Esophagus muscularis mucosa (tissue), 4 donors: ENCODE measurements around the gene MRPS23. TPM values are rescaled to one million over a fixed set of nuclear protein-coding genes. Genes with fewer than 3 reads are reported as not detected.

ENCODE experiments used
- DNase-seq: peaks from one replicate; pipeline ENCODE4 v3.0.0-alpha.2; 2017; ENCODE audit errors: extremely low spot score
- H3K27ac ChIP-seq, 4 donors: fragments of 200-600 bp; sonication (generic); replicated peaks in 1 of 4; 1 replicate in 3 of 4; 2 replicates in 1 of 4; pipeline ENCODE4 v1.5.1; 2016 to 2019; ENCODE audit warnings: mild to moderate bottlenecking in 1 of 4
- H3K27me3 ChIP-seq, 4 donors: fragments of 200-600 bp; sonication (generic); one replicate each; pipeline versions ENCODE4 v1.5.1 to v1.6.0; 2016 to 2019
- H3K36me3 ChIP-seq, 4 donors: fragments of 200-600 bp; sonication (generic); one replicate each; pipeline ENCODE4 v1.5.1; 2016 to 2019
- H3K4me1 ChIP-seq, 4 donors: fragments of 200-600 bp; sonication (generic); one replicate each; pipeline ENCODE4 v1.5.1; 2016 to 2019
- H3K4me3 ChIP-seq, 4 donors: fragments of 200-600 bp; sonication (generic); 1 replicate in 2 of 4; 2 replicates in 2 of 4; pipeline ENCODE4 v1.5.1; 2016 to 2019; ENCODE audit warnings: mild to moderate bottlenecking in 4 of 4, moderate library complexity in 1 of 4
- H3K9me3 ChIP-seq, 4 donors: fragments of 200-600 bp; sonication (generic); 1 replicate in 3 of 4; 2 replicates in 1 of 4; pipeline ENCODE4 v1.5.1; 2016 to 2019
- CTCF ChIP-seq, 3 experiments: fragments of 200-600 bp in 2 of 3; fragments of 450-650 bp in 1 of 3; sonication (generic) in 2 of 3; IDR thresholded peaks; one replicate each; pipeline ENCODE4 v1.5.1; 2017 to 2019; ENCODE audit warnings: antibody characterized with exemption in 3 of 3, mild to moderate bottlenecking in 2 of 3, moderate library complexity in 1 of 3
- EP300 ChIP-seq: sonication (generic); formaldehyde crosslinking; IDR thresholded peaks from one replicate; pipeline ENCODE4 v1.6.1; 2017; ENCODE audit warnings: antibody characterized with exemption
- POLR2A ChIP-seq: fragments of 450-650 bp; IDR thresholded peaks from one replicate; pipeline ENCODE4 v1.6.1; 2017; ENCODE audit warnings: antibody characterized with exemption, moderate library complexity, mild to moderate bottlenecking, low read depth
- POLR2AphosphoS5 ChIP-seq, 2 donors: sonication (generic); formaldehyde crosslinking; IDR thresholded peaks; one replicate each; pipeline ENCODE4 v1.6.1; 2017; ENCODE audit warnings: antibody characterized with exemption in 2 of 2
- WGBS: methylation state at CpG from one replicate; pipeline ENCODE4 v1.1.5; 2018; 5-methylcytosine and 5-hydroxymethylcytosine counted together
- intact Hi-C: fragments of 100-400 bp; cut with DNase I; formaldehyde crosslinking; loops from one replicate; pipeline ENCODE4 v1.15.1; 2023
- total RNA-seq, 4 donors: library from RNA; depleted of rRNA; stranded (reverse); fragments of >200 nt; gene quantifications; one replicate each; pipeline versions ENCODE4 v1.1.0 to v1.2.1, GENCODE V29; 2016

MRPS23 gene
- total RNA-seq, 4 donors from 2014 or later, result 11.6 to 22.2 (median 16.9) TPM

- Histone ChIP-seq H3K9me3 (no peaks in the 10 kb centered on the region), H3K36me3 (peaks cover 19 to 65% (median 38%) of the 10 kb centered on the region in 4 donors), H3K4me1 (peaks cover 17 to 41% (median 27%) of the 10 kb centered on the region in 4 donors), H3K4me3 (no peak overlapping the region), H3K27me3 (no peaks in the 10 kb centered on the region), H3K27ac (peak overlapping the region; percentile 55 to 89 (median 66))
- no peak for TF ChIP-seq EP300
- TF ChIP-seq CTCF (IDR thresholded peaks at IDR 0.05), result no peak
- no peak for TF ChIP-seq POLR2AphosphoS5 (IDR thresholded peaks at IDR 0.05)
- TF ChIP-seq POLR2A, result no peak
- WGBS, result 63% methylated on average over 6 of the region's 6 CpGs
- no peak for DNase-seq
- intact Hi-C loops, result no loop called here
Observed at GRCh38 chr17:57838857-57839570, 10.8 kb downstream of the MRPS23 start.

GRCh38 chr17:57838453-57838852, 11.4 kb downstream of the MRPS23 start:
- 81% methylated on average over 4 of the region's 4 CpGs for WGBS
- no peak for TF ChIP-seq POLR2AphosphoS5 (IDR thresholded peaks at IDR 0.05)

GRCh38 chr17:57835333-57835900, 14.4 kb downstream of the MRPS23 start:
- no peak for TF ChIP-seq POLR2AphosphoS5 (IDR thresholded peaks at IDR 0.05)
- TF ChIP-seq POLR2A, result no peak
- TF ChIP-seq EP300, result no peak
- no peak for TF ChIP-seq CTCF (IDR thresholded peaks at IDR 0.05)
- Histone ChIP-seq H3K9me3 (no peaks in the 10 kb centered on the region), H3K27ac (peak overlapping the region; percentile 80 to 89 (median 83)), H3K27me3 (no peaks in the 10 kb centered on the region), H3K4me1 (peaks cover 39 to 65% (median 46%) of the 10 kb centered on the region in 4 donors), H3K36me3 (peaks cover 19 to 39% (median 29%) of the 10 kb centered on the region in 4 donors), H3K4me3 (no peak overlapping the region)
- intact Hi-C loops, result no loop called here
- DNase-seq, result no peak
- WGBS, result 97% methylated on average over 2 of the region's 2 CpGs

More at GRCh38 chr17:57838453-57838852, 11.4 kb downstream of the MRPS23 start:
- Histone ChIP-seq H3K36me3 (peaks cover 19 to 61% (median 37%) of the 10 kb centered on the region in 4 donors), H3K4me3 (no peak overlapping the region), H3K4me1 (peaks cover 23 to 47% (median 33%) of the 10 kb centered on the region in 4 donors), H3K9me3 (no peaks in the 10 kb centered on the region), H3K27ac (peak overlapping the region; percentile 55 to 89 (median 66)), H3K27me3 (no peaks in the 10 kb centered on the region)
- intact Hi-C loops, result no loop called here
- DNase-seq, result no peak

- peak overlapping the region; percentile 80 to 89 (median 83) for H3K27ac ChIP-seq
- intact Hi-C loops, result loop anchor here (5.0 kb wide), 2 partner anchors 237 to 592 kb away; no protein-coding TSS in a partner anchor
- TF ChIP-seq CTCF (IDR thresholded peaks at IDR 0.05), result no peak
- TF ChIP-seq EP300, result peak; percentile 63
- peak; percentile 74 to 76 for TF ChIP-seq POLR2AphosphoS5 (IDR thresholded peaks at IDR 0.05)
- no peaks in the 10 kb centered on the region for H3K27me3 ChIP-seq
- no peak for DNase-seq
- no peak overlapping the region for H3K4me3 ChIP-seq
- H3K36me3 ChIP-seq, result peaks cover 11 to 27% (median 18%) of the 10 kb centered on the region in 4 donors
- WGBS, result 66% methylated on average over 13 of the region's 13 CpGs
- H3K9me3 ChIP-seq, result no peaks in the 10 kb centered on the region
- H3K4me1 ChIP-seq, result peaks cover 39 to 55% (median 43%) of the 10 kb centered on the region in 4 donors
Observed at GRCh38 chr17:57834146-57834741, 15.6 kb downstream of the MRPS23 start.
